HG02642 (cell line): Measurements from ENCODE around the gene FADS2.
A peak's percentile ranks its signal among the peaks of the same experiment; 100 is the strongest.

Experiments
- ATAC-seq: cut with Tn5 transposase; IDR thresholded peaks from one replicate; pipeline ENCODE4 v1.9.1; 2021; ENCODE audit warnings: mild to moderate bottlenecking; ENCODE audit not compliant: unreplicated experiment, poor library complexity

FADS2 gene

GRCh38 chr11:61883327-61883726 lies 55.2 kb downstream of the FADS2 start:
- ATAC-seq = no peak

DNA sequence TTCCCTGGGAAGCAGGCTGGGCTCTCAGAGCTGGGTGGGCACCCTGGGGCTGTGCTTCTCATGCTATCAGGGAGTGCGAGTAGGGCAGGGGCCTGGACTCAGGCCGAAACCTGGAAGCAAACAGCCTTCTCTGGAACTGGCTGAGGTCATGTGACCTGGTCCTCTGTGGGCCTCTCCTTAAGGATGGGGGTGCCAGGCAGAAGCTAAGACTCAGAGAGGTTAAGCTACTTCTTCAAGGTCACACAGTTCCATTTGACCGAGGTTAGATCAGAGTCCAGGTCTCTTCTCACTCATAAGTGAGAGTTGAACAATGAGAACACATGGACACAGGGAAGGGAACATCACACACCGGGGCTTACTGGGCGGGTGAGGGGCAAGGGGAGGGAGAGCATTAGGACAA lies 55.8 kb downstream of the FADS2 start:
- no peak for ATAC-seq

- ATAC-seq = no peak
Measured at GRCh38 chr11:61885166-61885778, 57.2 kb downstream of the FADS2 start.

GRCh38 chr11:61885784-61886580 lies 57.9 kb downstream of the FADS2 start:
- ATAC-seq = no peak

DNA sequence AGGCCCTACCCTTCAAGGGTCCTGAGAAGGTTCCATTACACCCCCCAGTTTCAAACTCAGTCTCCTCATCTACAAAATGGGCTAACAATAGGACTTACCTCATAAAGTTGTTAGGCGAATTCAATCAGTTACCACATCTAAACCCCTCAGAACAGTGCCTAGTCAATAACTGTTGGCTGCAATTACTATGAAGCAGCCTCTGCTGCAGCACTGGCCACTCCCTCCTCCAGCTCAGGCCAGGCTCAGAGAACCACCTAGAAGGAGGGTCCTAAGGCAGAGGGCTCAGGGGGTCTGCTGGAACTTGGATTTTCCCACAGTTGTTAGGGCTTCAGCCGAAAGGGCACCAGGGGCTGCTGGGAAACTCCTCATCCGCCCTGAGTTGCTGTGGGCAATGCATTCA lies 58.5 kb downstream of the FADS2 start:
- ATAC-seq = no peak

DNA sequence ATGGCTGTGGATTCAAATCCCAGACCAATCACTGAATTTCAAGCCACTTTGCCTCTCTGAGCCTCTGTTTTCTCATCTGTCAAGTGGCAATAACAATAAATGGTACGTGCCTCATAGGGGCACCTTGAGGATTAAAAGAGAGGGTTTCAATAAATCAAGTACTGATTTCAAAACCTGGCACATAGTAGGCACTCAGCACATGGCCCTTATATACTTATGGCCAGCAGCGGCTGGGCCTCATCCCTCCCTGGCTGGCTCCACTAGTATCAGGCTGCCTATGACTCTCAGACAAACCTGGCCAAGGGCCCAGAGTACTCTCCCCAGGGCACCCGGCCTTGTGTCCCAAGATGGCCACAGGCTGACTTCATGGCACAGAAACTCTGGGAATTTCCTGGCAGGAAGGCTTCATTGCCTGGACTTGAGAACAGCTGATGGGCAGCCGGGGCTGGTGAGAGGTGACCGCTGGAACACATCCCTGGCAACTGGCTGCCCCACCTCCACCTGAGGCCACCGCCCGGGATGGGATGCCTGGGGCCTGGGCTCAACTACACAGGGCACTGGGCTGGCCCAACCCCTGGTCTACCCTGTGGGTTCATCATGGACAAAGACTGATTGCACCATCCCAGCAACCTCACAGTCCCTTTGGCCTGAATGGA lies 59.9 kb downstream of the FADS2 start:
- no peak for ATAC-seq

- no peak for ATAC-seq
Measured at GRCh38 chr11:61888590-61888989, 60.5 kb downstream of the FADS2 start.

GRCh38 chr11:61889831-61890230 lies 61.7 kb downstream of the FADS2 start:
- ATAC-seq = no peak

DNA sequence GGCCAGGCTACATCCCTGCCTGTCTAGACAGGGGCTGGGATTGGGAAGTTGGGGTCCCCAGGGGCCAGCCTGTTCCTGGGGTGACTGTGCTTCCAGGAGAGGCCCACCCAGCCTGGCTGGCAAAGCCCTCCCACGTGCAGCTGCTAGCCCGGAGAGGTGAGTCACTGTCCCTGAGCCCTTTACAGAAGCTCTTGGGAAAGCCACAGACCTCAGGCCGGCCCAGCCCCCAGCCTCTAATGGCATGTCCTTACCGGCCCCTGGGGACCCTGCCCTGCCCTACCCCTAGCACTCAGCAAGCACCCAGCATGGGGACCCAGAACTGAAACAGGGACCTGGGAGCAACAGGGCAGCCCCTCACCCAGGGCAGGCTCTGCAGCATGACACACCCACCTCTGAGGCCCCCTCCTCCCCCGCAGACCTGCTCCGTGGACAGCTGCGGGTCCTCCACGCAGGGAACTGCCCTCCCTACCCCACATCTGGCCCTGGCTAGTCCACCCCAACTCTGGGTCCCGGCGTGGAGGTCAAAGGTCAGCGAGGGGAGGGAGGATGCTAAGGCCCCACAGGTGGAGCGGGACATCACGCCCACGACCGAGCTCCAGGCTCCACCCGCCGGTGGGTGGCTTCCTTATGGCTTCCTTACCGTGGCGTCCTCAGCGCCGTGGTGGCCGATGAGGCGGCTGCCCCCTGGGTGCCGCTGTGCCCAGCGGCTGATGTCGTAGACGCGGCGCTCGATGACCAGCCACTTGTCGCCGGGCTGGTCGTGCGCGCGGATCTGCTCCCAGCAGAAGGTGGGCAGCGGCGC lies 62.6 kb downstream of the FADS2 start:
- ATAC-seq = peak; percentile 38

GRCh38 chr11:61891331-61892084 lies 63.4 kb downstream of the FADS2 start, which contains the start of gene FADS3:
FADS3 (minus strand) TSS chr11:61891545; CDS start chr11:61891381, 164 bp downstream.
- ATAC-seq = peak; percentile 73

DNA sequence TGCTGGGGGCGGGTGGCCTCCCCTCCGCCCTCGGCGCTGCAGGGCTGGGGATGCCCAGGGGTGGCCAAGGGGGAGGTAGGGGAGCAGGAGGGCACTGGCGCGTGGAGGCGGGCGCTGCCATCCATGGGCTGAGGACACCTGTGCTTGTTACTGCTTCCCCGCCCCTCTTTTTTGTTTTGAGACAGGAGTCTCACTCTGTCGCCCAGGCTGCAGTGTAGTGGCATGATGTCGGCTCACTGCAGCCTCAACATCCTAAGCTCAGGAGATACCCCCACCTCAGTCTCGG lies 63.9 kb downstream of the FADS2 start:
- peak; percentile 34 for ATAC-seq

DNA sequence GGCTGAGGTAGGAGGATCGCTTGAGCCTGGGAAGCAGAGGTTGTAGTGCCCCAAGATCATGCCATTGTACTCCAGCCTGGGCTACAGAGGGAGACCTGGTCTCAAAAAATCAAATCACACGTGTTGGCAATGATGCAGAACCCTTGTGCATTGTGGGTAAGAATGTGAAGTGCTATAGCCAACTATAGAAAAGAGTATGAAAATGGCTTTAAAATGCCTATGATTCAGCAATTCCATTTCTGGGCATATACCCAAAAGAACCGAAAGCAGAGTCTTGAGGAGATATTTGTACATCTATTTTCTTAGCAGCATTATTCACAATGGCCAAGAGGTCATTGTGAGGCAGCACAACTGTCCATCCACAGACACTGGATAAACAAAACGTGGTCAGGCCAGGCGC lies 65.9 kb downstream of the FADS2 start:
- ATAC-seq = no peak

DNA sequence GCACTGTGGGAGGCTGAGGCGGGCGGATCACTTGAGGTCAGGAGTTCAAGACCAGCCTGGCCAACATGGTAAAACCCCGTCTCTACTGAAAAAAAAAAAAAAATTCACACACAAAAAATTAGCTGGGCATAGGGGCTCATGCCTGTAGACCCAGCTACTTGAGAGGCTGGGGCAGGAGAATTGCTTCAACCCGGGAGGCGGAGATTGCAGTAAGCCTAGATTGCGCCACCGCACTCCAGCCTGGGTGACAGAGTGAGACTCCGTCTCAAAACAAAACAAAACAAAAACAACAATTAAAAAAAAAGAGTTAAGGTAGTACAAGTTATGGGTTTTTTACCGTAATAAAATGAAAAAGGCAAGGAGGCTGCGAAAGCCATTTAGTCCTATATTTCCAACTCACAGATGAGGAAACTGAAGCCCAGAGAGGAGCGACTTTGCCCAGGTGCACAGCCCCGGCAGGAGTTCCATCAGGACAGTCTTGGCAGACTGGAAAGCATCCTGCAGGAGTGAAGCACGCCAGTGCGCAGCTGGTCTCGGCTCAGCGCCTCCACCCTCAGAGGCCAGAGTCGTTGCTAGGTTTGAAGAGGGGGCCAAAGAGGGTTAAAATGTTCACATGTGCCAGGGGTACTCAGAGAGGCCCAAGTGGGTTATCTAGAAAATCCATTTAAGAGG lies 67.1 kb downstream of the FADS2 start:
- ATAC-seq = no peak

GRCh38 chr11:61895718-61896059 lies 67.6 kb downstream of the FADS2 start:
- no peak for ATAC-seq

DNA sequence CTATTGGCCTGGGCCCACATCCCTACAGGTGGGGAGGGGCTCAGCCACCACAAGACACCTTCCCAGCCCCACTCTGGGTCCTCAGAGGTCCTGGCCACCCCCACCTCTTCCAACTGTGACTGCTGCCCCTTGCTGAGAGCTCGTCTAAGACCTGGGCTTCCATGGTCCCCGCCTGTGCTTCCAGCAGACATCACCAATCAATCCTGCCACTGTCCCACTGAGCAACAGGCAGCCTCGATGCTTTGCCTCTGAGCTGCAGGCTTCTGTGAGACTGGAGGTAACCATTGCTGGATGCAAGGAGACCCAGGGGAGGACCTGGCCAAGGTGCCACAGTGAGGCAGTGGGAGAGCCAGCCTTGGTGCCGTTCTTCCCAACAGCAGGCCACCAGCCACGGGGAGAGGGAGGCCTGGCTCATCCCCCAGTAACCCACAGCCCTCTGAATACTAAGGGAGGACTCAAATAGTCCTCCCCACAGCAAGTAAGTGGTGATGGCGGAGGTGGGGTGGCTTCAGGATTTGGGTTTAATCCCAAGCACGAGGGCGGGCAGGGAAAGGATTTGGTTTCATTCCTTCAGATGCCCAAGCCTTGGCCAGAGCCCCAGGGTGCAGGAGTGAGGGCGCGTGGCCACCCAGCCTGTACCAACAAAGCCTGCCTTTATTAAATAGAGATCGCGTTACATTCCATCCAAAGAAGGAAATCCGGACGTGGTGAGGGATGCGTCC lies 68.7 kb downstream of the FADS2 start:
- ATAC-seq = no peak

GRCh38 chr11:61897387-61898246 lies 69.5 kb downstream of the FADS2 start:
- ATAC-seq = no peak

- no peak for ATAC-seq
Measured at GRCh38 chr11:61898247-61898582, 70.1 kb downstream of the FADS2 start.

DNA sequence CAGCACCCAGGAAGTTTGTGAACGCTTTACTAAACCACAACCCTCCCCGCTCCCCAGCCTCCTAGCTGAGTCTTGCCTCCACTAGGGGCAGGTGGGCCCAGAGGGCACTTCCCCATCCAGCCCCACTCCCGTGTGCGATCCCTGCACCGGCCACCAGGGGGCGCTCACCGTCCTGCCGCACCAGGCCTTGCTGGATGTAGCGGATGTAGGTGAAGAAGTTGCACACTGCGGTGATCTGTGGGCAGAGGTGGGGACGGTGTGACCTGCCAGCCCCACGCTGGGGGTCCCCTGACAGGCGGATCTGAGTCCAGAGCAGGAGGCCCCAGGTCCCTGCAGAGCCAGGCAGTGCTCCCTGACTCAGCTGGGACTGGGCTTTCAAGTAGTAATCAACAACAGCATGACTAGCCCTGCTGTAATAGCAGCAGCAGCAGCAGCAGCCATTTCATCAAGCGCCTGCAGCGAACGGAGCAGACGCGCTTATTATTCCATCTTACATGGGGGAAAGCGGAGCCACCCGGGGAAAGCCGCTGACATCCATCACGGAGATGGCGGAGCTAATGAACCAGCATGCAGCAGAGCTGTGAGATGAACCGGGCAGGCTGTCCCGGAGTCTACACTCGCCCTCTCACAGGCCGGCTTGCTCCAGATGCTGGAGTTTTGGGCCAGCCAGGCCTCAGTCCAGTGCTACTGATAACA lies 71.2 kb downstream of the FADS2 start:
- peak; percentile 74 for ATAC-seq
